Smooth muscle cell (in vitro differentiated cells): ENCODE measurements around the gene NCAN. TPM values are rescaled to one million over a fixed set of nuclear protein-coding genes. Genes with fewer than 3 reads are reported as not detected.

Source experiments
- DNase-seq: peaks from one replicate; lab custom pipeline; 2025; ENCODE audit not compliant: unreplicated experiment; lab: John Stamatoyannopoulos, UW
- H2AFZ ChIP-seq: fragments of 200-600 bp; sonication (generic); 2 replicates; pipeline ENCODE4 v1.6.0; 2016; ENCODE audit warnings: antibody characterized with exemption, low read depth, mild to moderate bottlenecking
- H3F3A ChIP-seq: fragments of 200-600 bp; sonication (generic); 2 replicates; pipeline ENCODE4 v1.6.0; 2017; ENCODE audit warnings: antibody characterized with exemption, low read depth
- H3K27ac ChIP-seq: fragments of 200-600 bp; sonication (generic); 2 replicates; pipeline ENCODE4 v1.5.1; 2016; ENCODE audit warnings: low read depth, mild to moderate bottlenecking
- H3K27me3 ChIP-seq: fragments of 200-600 bp; sonication (generic); 2 replicates; pipeline ENCODE4 v1.6.1; 2016; ENCODE audit warnings: low read depth, mild to moderate bottlenecking
- H3K36me3 ChIP-seq: fragments of 200-600 bp; sonication (generic); 2 replicates; pipeline ENCODE4 v1.5.1; 2016; ENCODE audit warnings: low read depth
- H3K4me1 ChIP-seq: fragments of 200-600 bp; sonication (generic); 2 replicates; pipeline ENCODE4 v1.5.1; 2016; ENCODE audit warnings: low read depth
- H3K4me2 ChIP-seq: fragments of 200-600 bp; sonication (generic); 2 replicates; pipeline ENCODE4 v1.6.0; 2016; ENCODE audit warnings: mild to moderate bottlenecking
- H3K4me3 ChIP-seq: fragments of 200-600 bp; sonication (generic); 2 replicates; pipeline ENCODE4 v1.5.1; 2016; ENCODE audit warnings: mild to moderate bottlenecking
- H3K79me2 ChIP-seq: fragments of 200-600 bp; sonication (generic); 2 replicates; pipeline ENCODE4 v1.6.0; 2016; ENCODE audit warnings: low read depth, mild to moderate bottlenecking
- H3K9ac ChIP-seq: fragments of 200-600 bp; sonication (generic); 2 replicates; pipeline ENCODE4 v1.6.0; 2016; ENCODE audit warnings: low read depth
- H3K9me3 ChIP-seq: fragments of 200-600 bp; sonication (generic); replicated peaks from 2 replicates; pipeline ENCODE4 v1.5.1; 2016; ENCODE audit warnings: low read depth
- H4K20me1 ChIP-seq: fragments of 200-600 bp; sonication (generic); 2 replicates; pipeline ENCODE4 v1.6.0; 2016; ENCODE audit warnings: low read depth
- CTCF ChIP-seq: fragments of 200-600 bp; sonication (generic); IDR thresholded peaks from 2 replicates; pipeline ENCODE4 v1.5.1; 2017; ENCODE audit warnings: borderline replicate concordance, mild to moderate bottlenecking, antibody characterized with exemption; ENCODE audit not compliant: insufficient read depth, poor library complexity, severe bottlenecking
- WGBS: methylation state at CpG from one replicate; pipeline ENCODE4 v1.1.7; 2016; ENCODE audit warnings: low lambda C conversion rate; 5-methylcytosine and 5-hydroxymethylcytosine counted together
- polyA plus RNA-seq: library from polyadenylated mRNA; unstranded; fragments of >200 nt; fragmentation: Nextera tagmentation; extraction: Ambion mirVana; gene quantifications from 2 replicates; pipeline ENCODE4 v1.2.1, GENCODE V29; 2016
- total RNA-seq: library from RNA; depleted of rRNA; stranded (reverse); fragments of >200 nt; gene quantifications from 2 replicates; pipeline ENCODE4 v1.2.3, GENCODE V29; 2014

Gene NCAN
- total and polyA plus RNA-seq, 2 experiments from 2014 or later = not detected

- Histone ChIP-seq H3K4me3 (no peak overlapping the region), H3F3A (no peaks in the 10 kb centered on the region), H3K4me1 (no peaks in the 10 kb centered on the region), H3K36me3 (no peaks in the 10 kb centered on the region), H3K79me2 (no peaks in the 10 kb centered on the region), H3K27ac (no peak overlapping the region), H3K4me2 (no peak overlapping the region), H4K20me1 (no peaks in the 10 kb centered on the region), H3K27me3 (peaks cover 26% of the 10 kb centered on the region), H3K9me3 (peaks cover 5% of the 10 kb centered on the region), H3K9ac (no peak overlapping the region), H2AFZ (no peak overlapping the region)
- TF ChIP-seq CTCF = no peak
- WGBS = 60% methylated on average over 9 of the region's 9 CpGs
- DNase-seq = no peak
These were observed 19.2 kb downstream of the NCAN start for GRCh38 chr19:19230999-19231398.

- Histone ChIP-seq H4K20me1 (no peaks in the 10 kb centered on the region), H3K9me3 (peaks cover 5% of the 10 kb centered on the region), H3K79me2 (no peaks in the 10 kb centered on the region), H3K27me3 (peaks cover 16% of the 10 kb centered on the region), H3K36me3 (no peaks in the 10 kb centered on the region), H3K27ac (no peak overlapping the region), H3K9ac (no peak overlapping the region), H3K4me3 (no peak overlapping the region), H3K4me2 (no peak overlapping the region), H2AFZ (no peak overlapping the region), H3K4me1 (no peaks in the 10 kb centered on the region), H3F3A (no peaks in the 10 kb centered on the region)
- no peak for DNase-seq
- no peak for TF ChIP-seq CTCF
- WGBS = 81% methylated on average over 19 of the region's 19 CpGs
These were observed 20.5 kb downstream of the NCAN start for GRCh38 chr19:19232261-19232721.

- Histone ChIP-seq H3K27ac (no peak overlapping the region), H3K9me3 (peaks cover 5% of the 10 kb centered on the region), H4K20me1 (no peaks in the 10 kb centered on the region), H2AFZ (no peak overlapping the region), H3K36me3 (no peaks in the 10 kb centered on the region), H3K4me1 (no peaks in the 10 kb centered on the region), H3K4me3 (no peak overlapping the region), H3K9ac (no peak overlapping the region), H3K79me2 (no peaks in the 10 kb centered on the region), H3F3A (no peaks in the 10 kb centered on the region), H3K27me3 (peaks cover 3% of the 10 kb centered on the region), H3K4me2 (no peak overlapping the region)
- no peak for TF ChIP-seq CTCF
- DNase-seq = no peak
- WGBS = 89% methylated on average over 2 of the region's 2 CpGs
These were observed 22.6 kb downstream of the NCAN start for GRCh38 chr19:19234220-19234816.

- H3K27me3 ChIP-seq = peaks cover 9% of the 10 kb centered on the region
- no peak for DNase-seq
- no peak overlapping the region for H3K9ac ChIP-seq
- H3K27ac ChIP-seq = no peak overlapping the region
- H3K36me3 ChIP-seq = no peaks in the 10 kb centered on the region
- H3K4me2 ChIP-seq = no peak overlapping the region
- TF ChIP-seq CTCF = no peak
- H3K79me2 ChIP-seq = no peaks in the 10 kb centered on the region
- no peak overlapping the region for H2AFZ ChIP-seq
- H3F3A ChIP-seq = no peaks in the 10 kb centered on the region
- H3K9me3 ChIP-seq = peaks cover 5% of the 10 kb centered on the region
- H3K4me3 ChIP-seq = no peak overlapping the region
- no peaks in the 10 kb centered on the region for H3K4me1 ChIP-seq
- no peaks in the 10 kb centered on the region for H4K20me1 ChIP-seq
These were observed 24.4 kb downstream of the NCAN start for GRCh38 chr19:19236173-19236572.
